Suprapubic skin (tissue), 4 donors: ENCODE results near the gene MYMK.

Experiments
- EP300 ChIP-seq: sonication (generic); formaldehyde crosslinking; IDR thresholded peaks from one replicate; pipeline ENCODE4 v1.6.1; 2017; ENCODE audit warnings: antibody characterized with exemption
- POLR2A ChIP-seq, 2 donors: fragments of 450-650 bp; IDR thresholded peaks; one replicate each; pipeline ENCODE4 v1.6.1; 2017; ENCODE audit warnings: antibody characterized with exemption in 2 of 2, mild to moderate bottlenecking in 2 of 2, moderate library complexity in 2 of 2
- POLR2AphosphoS5 ChIP-seq, 3 donors: sonication (generic); formaldehyde crosslinking; IDR thresholded peaks; one replicate each; pipeline ENCODE4 v1.6.1; 2017; ENCODE audit warnings: antibody characterized with exemption in 3 of 3
- TF ChIP-seq, protein P1 (sequence below), 2 donors: fragments of 200-600 bp in 1 of 2; fragments of 450-650 bp in 1 of 2; sonication (generic) in 1 of 2; IDR thresholded peaks; one replicate each; pipeline ENCODE4 v1.5.1; 2016 to 2019; ENCODE audit warnings: antibody characterized with exemption in 2 of 2, mild to moderate bottlenecking in 1 of 2, moderate library complexity in 1 of 2

- TF ChIP-seq, protein P1, sequence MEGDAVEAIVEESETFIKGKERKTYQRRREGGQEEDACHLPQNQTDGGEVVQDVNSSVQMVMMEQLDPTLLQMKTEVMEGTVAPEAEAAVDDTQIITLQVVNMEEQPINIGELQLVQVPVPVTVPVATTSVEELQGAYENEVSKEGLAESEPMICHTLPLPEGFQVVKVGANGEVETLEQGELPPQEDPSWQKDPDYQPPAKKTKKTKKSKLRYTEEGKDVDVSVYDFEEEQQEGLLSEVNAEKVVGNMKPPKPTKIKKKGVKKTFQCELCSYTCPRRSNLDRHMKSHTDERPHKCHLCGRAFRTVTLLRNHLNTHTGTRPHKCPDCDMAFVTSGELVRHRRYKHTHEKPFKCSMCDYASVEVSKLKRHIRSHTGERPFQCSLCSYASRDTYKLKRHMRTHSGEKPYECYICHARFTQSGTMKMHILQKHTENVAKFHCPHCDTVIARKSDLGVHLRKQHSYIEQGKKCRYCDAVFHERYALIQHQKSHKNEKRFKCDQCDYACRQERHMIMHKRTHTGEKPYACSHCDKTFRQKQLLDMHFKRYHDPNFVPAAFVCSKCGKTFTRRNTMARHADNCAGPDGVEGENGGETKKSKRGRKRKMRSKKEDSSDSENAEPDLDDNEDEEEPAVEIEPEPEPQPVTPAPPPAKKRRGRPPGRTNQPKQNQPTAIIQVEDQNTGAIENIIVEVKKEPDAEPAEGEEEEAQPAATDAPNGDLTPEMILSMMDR (IDR thresholded peaks at IDR 0.05) = no peak
- no peak for TF ChIP-seq POLR2AphosphoS5 (IDR thresholded peaks at IDR 0.05)
- TF ChIP-seq POLR2A (IDR thresholded peaks at IDR 0.05) = no peak
- no peak for TF ChIP-seq EP300
Measured at GRCh38 chr9:133546287-133546680, 21.5 kb upstream of the MYMK start.
